GM12874 (cell line): Measurements from ENCODE around the gene WNT1.

Experiments used
- CTCF ChIP-seq: IDR thresholded peaks from 2 replicates; pipeline ENCODE4 v1.5.1; 2011; ENCODE audit warnings: low read depth, mild to moderate bottlenecking, control low read depth, low read length, moderate library complexity; ENCODE audit not compliant: insufficient read depth

Gene WNT1

DNA sequence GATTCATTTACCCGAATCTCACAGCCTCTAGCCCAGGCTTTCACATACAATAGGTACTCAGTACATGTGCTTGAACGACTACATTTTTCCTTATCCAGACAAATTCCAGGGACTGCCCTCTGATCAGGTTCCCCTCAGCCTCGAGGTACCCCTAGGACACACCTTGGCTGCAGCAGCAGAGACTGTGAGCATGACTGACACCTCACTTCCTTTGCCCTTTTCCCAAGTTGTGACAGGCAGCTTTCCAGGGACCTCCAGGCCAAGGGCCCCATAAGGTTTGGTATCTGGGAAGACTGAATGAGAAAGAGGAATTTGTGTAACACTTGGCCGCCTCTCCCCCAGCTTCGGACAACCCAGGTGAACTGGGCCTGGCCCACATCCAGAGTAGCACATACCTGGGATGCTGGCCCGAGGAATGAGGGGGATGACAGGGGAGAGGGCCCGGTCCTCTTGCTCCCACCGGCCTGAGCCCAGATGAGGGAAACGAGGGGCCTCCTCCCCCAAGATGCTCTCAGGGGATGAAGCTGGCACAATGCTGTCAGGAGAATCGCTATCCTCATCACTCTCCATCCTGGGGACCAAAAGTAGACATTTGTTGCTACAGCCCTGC, 50.6 kb downstream of the WNT1 start:
- no peak for TF ChIP-seq CTCF

DNA sequence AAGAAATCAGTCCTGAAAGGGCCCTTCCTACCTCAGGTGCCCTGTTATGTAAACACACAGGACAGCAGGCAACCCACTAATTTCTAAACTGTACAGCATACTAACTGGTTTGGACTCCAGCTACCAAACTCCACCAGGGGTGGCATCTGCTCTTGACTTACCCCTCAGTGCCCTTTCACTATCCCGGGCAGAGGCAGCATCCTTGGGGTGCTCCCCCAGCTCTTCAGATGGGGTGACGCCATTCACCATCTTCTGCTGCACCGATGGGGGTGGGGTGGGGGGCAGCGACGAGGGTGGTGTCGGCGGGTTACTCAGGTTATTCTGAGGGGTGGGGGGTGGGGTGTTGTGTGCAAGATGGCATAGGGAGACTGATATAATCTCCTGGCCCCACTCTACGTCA, 52.0 kb downstream of the WNT1 start:
- TF ChIP-seq CTCF: no peak

DNA sequence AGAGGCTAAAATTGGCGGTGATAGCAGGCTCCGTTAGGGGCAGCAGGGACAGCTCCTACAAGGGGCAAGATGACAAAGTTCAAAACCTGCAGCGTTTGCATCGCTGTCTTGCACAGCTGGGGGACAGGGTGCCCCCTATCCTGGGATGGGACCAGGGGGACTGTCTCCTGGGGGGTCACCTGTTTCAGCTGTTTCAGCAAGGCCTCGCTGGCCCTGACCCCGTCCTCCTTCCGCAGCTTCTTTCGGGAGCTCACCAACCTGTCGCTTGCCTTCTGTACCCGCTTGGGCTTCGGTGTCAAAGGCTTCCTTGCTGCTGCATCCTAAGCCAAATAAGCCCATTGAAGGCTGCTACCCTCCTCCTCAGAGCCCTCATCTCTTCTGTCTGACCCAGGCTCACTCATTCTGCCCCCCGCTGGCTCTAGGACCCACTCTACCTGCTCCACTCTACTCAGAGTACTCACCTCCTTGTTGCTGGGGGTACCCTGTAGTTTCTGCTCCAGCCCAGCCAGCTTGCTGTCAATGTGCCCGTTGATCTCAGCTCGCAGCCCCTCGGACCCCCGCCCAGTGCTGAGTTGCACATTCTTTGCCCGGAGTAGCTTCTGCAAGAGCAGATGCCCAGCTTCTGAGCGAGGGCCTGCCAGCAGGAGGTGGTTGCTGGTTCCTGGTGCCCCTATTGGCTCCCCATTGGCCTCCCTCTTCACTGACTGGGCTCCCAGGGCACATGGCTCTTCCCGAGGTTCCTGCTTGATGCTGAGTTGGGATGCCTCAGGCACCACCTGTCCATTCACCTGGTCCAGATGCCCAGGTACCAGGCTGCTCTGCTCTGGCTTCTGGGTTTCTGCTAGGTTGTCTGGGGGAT, 52.8 kb downstream of the WNT1 start:
- TF ChIP-seq CTCF: no peak

GRCh38 chr12:49031573-49032161, 53.5 kb downstream of the WNT1 start:
- no peak for TF ChIP-seq CTCF
